NB4 (cell line): ENCODE results near the gene MGAT4B.

Experiments
- DNase-seq: peaks from one replicate; pipeline ENCODE4 v3.0.0; 2010; ENCODE audit warnings: low read depth
- H3K4me3 ChIP-seq: one replicate; pipeline ENCODE4 v1.5.1; 2011; ENCODE audit warnings: mild to moderate bottlenecking, low read depth, low read length, moderate library complexity
- CTCF ChIP-seq: IDR thresholded peaks from one replicate; pipeline ENCODE4 v1.5.1; 2012; ENCODE audit warnings: low read depth, low read length
- MAX ChIP-seq: IDR thresholded peaks from 2 replicates; pipeline ENCODE4 v1.6.1; 2011; ENCODE audit warnings: low read depth, low read length
- MYC ChIP-seq: IDR thresholded peaks from 2 replicates; pipeline ENCODE4 v1.6.1; 2011; ENCODE audit warnings: low read depth, low read length
- POLR2A ChIP-seq: IDR thresholded peaks from 2 replicates; pipeline ENCODE4 v1.6.1; 2011; ENCODE audit warnings: mild to moderate bottlenecking; ENCODE audit not compliant: insufficient read length; ENCODE audit errors: extremely low read depth

Gene MGAT4B

GRCh38 chr5:179788193-179788854, 18.3 kb downstream of the MGAT4B start:
- H3K4me3 ChIP-seq = no peak overlapping the region
- no peak for DNase-seq
- TF ChIP-seq MYC (no peak), CTCF (no peak), MAX (no peak), POLR2A (no peak)

- no peak overlapping the region for H3K4me3 ChIP-seq
- TF ChIP-seq MYC (no peak), CTCF (no peak), POLR2A (no peak), MAX (no peak)
- DNase-seq = no peak
Measured at GRCh38 chr5:179786861-179787260, 19.8 kb downstream of the MGAT4B start.

- TF ChIP-seq CTCF = no peak
- no peak for TF ChIP-seq MAX
- TF ChIP-seq POLR2A = no peak
- TF ChIP-seq MYC = no peak
- H3K4me3 ChIP-seq = no peak overlapping the region
- no peak for DNase-seq
Measured at GRCh38 chr5:179783128-179783527, 23.5 kb downstream of the MGAT4B start.

GRCh38 chr5:179781846-179782245, 24.8 kb downstream of the MGAT4B start:
- DNase-seq = no peak
- no peak overlapping the region for H3K4me3 ChIP-seq
- TF ChIP-seq POLR2A = no peak
- TF ChIP-seq MAX = no peak
- no peak for TF ChIP-seq MYC
- no peak for TF ChIP-seq CTCF

- H3K4me3 ChIP-seq = no peak overlapping the region
- peak; percentile 95 for TF ChIP-seq MYC
- peak; percentile 93 for TF ChIP-seq MAX
- no peak for TF ChIP-seq CTCF
- no peak for TF ChIP-seq POLR2A
- DNase-seq = peak; percentile 92
Measured at GRCh38 chr5:179780362-179780761, 26.3 kb downstream of the MGAT4B start.

GRCh38 chr5:179779826-179780225, 26.8 kb downstream of the MGAT4B start:
- no peak overlapping the region for H3K4me3 ChIP-seq
- DNase-seq = no peak
- TF ChIP-seq MAX (no peak), CTCF (no peak), POLR2A (no peak), MYC (no peak)
